ENCODE measurements around the gene RBL1. TPM values are rescaled to one million over a fixed set of nuclear protein-coding genes. Genes with fewer than 3 reads are reported as not detected.
"Not testable (repeated sequence)": the region's sequence is repeated elsewhere in the genome, so short reads cannot be mapped to it uniquely, and the experiment has no call there.

The RBL1 gene
- total RNA-seq, 2 donors from 2014 or later, result 8.2 to 9.7 TPM

DNA sequence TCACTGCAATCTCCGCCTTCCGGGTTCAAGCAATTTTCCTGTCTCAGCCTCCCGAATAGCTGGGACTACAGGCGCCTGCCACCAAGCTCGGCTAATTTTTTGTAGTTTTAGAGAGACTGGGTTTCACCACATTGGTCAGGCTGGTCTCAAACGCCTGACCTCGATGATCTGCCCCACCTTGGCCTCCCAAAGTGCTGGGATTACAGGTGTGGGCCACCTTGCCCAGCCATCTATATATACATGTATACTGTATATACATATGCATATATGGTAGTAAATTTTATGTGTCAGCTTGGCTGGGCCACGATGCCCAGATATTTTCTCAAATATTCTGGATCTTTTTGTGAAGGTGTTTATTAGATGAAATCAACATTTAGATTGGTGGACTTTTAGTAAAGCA, 18.8 kb downstream of the RBL1 start:
- no peak for TF ChIP-seq POLR2AphosphoS5 (IDR thresholded peaks at IDR 0.05)
- no peak for TF ChIP-seq CTCF (IDR thresholded peaks at IDR 0.05)
- TF ChIP-seq POLR2A (IDR thresholded peaks at IDR 0.05), result no peak
- intact Hi-C loops (cut with DNase I), result no loop called here
- Histone ChIP-seq H3K4me1 (replicated peaks) (no peaks in the 10 kb centered on the region), H3K4me3 (no peak overlapping the region), H3K36me3 (no peaks in the 10 kb centered on the region), H3K9me3 (no peaks in the 10 kb centered on the region), H3K27me3 (replicated peaks; ENCODE audit: insufficient read depth) (no peaks in the 10 kb centered on the region), H3K27ac (no peak overlapping the region)
- 96% methylated on average over 8 of the region's 8 CpGs for WGBS
- DNase-seq (ENCODE audit: low spot score), result no peak

- Histone ChIP-seq H3K4me3 (no peak overlapping the region), H3K36me3 (no peaks in the 10 kb centered on the region), H3K27ac (no peak overlapping the region), H3K27me3 (replicated peaks; ENCODE audit: insufficient read depth) (no peaks in the 10 kb centered on the region), H3K9me3 (no peaks in the 10 kb centered on the region), H3K4me1 (replicated peaks) (no peaks in the 10 kb centered on the region)
- WGBS, result 87% methylated on average over 3 of the region's 3 CpGs
- intact Hi-C loops (cut with DNase I), result no loop called here
- no peak for DNase-seq (ENCODE audit: low spot score)
- TF ChIP-seq POLR2A (IDR thresholded peaks at IDR 0.05) (no peak), CTCF (IDR thresholded peaks at IDR 0.05) (no peak), POLR2AphosphoS5 (IDR thresholded peaks at IDR 0.05) (no peak)
These were observed 19.7 kb downstream of the RBL1 start for GRCh38 chr20:37075932-37076685.

DNA sequence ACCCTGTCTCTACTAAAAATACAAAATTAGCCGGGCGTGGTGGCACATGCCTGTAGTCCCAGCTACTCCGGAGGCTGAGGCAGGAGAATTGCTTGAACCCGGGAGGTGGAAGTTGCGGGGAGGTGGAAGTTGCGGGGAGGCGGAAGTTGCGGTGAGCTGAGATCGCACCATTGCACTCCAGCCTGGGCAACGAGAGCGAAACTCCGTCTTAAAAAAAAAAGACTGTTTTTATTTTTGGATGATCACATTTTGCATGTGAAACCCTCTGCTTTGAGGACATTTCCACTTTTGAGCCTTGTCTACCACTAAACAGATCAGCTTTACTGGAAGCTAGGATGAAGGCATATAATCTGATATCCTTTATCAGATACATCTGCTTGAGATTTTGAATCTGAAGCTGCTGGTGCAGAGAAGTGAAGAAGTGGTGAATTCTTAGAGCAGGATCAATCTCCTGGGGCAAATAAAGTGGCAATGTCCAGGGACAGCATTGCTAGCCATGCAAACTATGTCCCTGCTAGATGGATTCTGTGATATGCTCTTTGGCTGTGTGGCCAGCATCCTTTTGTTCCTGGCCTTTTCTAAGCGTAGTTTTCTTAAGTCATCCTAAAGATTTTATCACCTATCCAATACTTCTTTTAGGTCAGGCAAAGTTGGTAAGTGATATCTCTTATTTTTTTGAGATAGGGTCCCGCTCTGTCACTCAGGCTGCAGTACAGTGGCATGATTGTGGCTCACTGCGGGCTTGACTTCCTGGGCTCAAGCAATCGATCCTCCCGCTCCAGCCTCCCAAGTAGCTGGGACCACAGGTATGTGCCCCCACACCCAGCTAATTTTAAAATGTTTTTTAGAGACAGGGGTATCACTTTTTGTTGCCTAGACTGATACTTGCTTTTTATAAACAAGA, 23.3 kb downstream of the RBL1 start:
- Histone ChIP-seq H3K4me1 (replicated peaks) (no peaks in the 10 kb centered on the region), H3K27me3 (replicated peaks; ENCODE audit: insufficient read depth) (no peaks in the 10 kb centered on the region), H3K36me3 (no peaks in the 10 kb centered on the region), H3K4me3 (no peak overlapping the region), H3K9me3 (no peaks in the 10 kb centered on the region), H3K27ac (no peak overlapping the region)
- no peak for DNase-seq (ENCODE audit: low spot score)
- intact Hi-C loops (cut with DNase I), result no loop called here
- 96% methylated on average over 17 of the region's 17 CpGs for WGBS
- TF ChIP-seq POLR2A (IDR thresholded peaks at IDR 0.05) (no peak), CTCF (IDR thresholded peaks at IDR 0.05) (no peak), POLR2AphosphoS5 (IDR thresholded peaks at IDR 0.05) (no peak)

DNA sequence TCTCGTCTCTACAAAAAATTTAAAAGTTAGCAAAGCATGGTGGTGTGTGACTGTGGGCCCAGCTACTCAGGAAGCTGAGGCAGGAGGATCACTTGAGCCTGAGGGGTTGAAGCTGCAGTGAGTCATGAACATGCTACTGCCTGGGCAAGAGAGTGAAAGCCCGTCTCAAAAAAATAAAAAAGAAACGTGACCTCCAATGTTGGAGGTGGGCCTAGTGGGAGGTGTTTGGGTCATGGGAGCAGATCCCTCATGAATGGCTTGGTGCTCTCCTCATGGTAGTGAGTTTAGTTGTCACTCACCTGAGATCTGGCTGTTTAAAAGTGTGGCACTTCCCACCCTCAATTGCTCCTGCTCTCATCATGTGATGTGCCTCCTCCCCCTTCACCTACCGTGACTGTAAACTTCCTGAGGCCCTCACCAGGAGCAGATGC, 24.3 kb downstream of the RBL1 start:
- no peaks in the 10 kb centered on the region for H3K4me1 ChIP-seq (replicated peaks)
- no peak overlapping the region for H3K27ac ChIP-seq
- H3K27me3 ChIP-seq (replicated peaks; ENCODE audit: insufficient read depth), result no peaks in the 10 kb centered on the region
- intact Hi-C loops (cut with DNase I), result no loop called here
- TF ChIP-seq CTCF (IDR thresholded peaks at IDR 0.05) (no peak), POLR2AphosphoS5 (IDR thresholded peaks at IDR 0.05) (no peak), POLR2A (IDR thresholded peaks at IDR 0.05) (no peak)
- DNase-seq (ENCODE audit: low spot score), result no peak
- WGBS, result 73% methylated on average over 4 of the region's 4 CpGs
- H3K36me3 ChIP-seq, result no peaks in the 10 kb centered on the region
- no peaks in the 10 kb centered on the region for H3K9me3 ChIP-seq
- no peak overlapping the region for H3K4me3 ChIP-seq

DNA sequence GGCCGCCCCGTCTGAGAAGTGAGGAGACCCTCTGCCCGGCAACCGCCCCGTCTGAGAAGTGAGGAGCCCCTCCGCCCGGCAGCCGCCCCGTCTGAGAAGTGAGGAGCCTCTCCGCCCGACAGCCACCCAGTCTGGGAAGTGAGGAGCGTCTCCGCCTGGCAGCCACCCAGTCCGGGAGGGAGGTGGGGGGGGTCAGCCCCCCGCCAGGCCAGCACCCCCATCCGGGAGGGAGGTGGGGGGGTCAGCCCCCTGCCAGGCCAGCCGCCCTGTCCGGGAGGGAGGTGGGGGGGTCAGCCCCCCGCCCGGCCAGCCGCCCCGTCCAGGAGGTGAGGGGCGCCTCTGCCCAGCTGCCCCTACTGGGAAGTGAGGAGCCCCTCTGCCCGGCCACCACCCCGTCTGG, 26.2 kb downstream of the RBL1 start:
- DNase-seq (ENCODE audit: low spot score); H3K27ac ChIP-seq; intact Hi-C loops (cut with DNase I); H3K27me3 ChIP-seq (replicated peaks; ENCODE audit: insufficient read depth); H3K9me3 ChIP-seq; H3K4me3 ChIP-seq; H3K4me1 ChIP-seq (replicated peaks); H3K36me3 ChIP-seq: not testable (repeated sequence)
- WGBS, result 94% methylated on average over 3 of the region's 25 CpGs
